T-cell (primary cell): ENCODE results near the gene C1orf21. TPM values are rescaled to one million over a fixed set of nuclear protein-coding genes. Genes with fewer than 3 reads are reported as not detected.

Experiments
- ATAC-seq, 4 experiments: fragments of 200-7000 bp in 3 of 4; fragments of 150-1000 bp in 1 of 4; cut with Tn5 transposase; replicated peaks in 1 of 4; 1 replicate in 3 of 4; 2 replicates in 1 of 4; pipeline ENCODE4 v1.10.0; 2021; ENCODE audit warnings: moderate library complexity in 3 of 4, mild to moderate bottlenecking in 2 of 4, moderate number of reproducible peaks in 1 of 4
- CTCF ChIA-PET, 2 donors: fragments of 300-600 bp; sonication (Branson Sonifier 250); formaldehyde crosslinking; loops; one replicate each; lab custom pipeline; 2022; ENCODE audit warnings: antibody characterized with exemption in 2 of 2; lab: Charles Lee
- POLR2A ChIA-PET, 2 donors: fragments of 300-600 bp; sonication (Branson Sonifier 250); formaldehyde crosslinking; loops; one replicate each; lab custom pipeline; 2022; ENCODE audit warnings: antibody characterized with exemption in 2 of 2; lab: Charles Lee
- DNase-seq, 35 experiments: peaks; one replicate each; pipeline versions ENCODE4 v3.0.0 to v3.0.0-alpha.2; 2013 to 2023
- H3K27ac ChIP-seq: one replicate; pipeline ENCODE4 v1.5.1; 2013; ENCODE audit warnings: low read length
- H3K27me3 ChIP-seq, 2 experiments: replicated peaks in 1 of 2; 1 replicate in 1 of 2; 2 replicates in 1 of 2; pipeline versions ENCODE4 v1.6.1 to v1.7.0; 2013; ENCODE audit warnings: low read length in 1 of 2, mixed read lengths in 1 of 2; ENCODE audit not compliant: control insufficient read depth in 2 of 2, insufficient read depth in 2 of 2; ENCODE audit errors: extremely low read depth in 1 of 2
- H3K36me3 ChIP-seq, 2 donors: 1 replicate in 1 of 2; 2 replicates in 1 of 2; pipeline versions ENCODE4 v1.6.1 to v1.7.0; 2013; ENCODE audit warnings: low read length in 1 of 2; ENCODE audit not compliant: control insufficient read depth in 2 of 2, insufficient read depth in 1 of 2; ENCODE audit errors: extremely low read depth in 1 of 2
- H3K4me1 ChIP-seq, 2 experiments: 1 replicate in 1 of 2; 2 replicates in 1 of 2; pipeline versions ENCODE4 v1.6.1 to v1.7.0; 2013; ENCODE audit warnings: low read length in 2 of 2, mixed read lengths in 1 of 2; ENCODE audit not compliant: insufficient read depth in 2 of 2, control insufficient read depth in 1 of 2; ENCODE audit errors: extremely low read depth in 1 of 2
- H3K4me3 ChIP-seq, 2 donors: 1 replicate in 1 of 2; 2 replicates in 1 of 2; pipeline versions ENCODE4 v1.5.1 to v1.7.0; 2013; ENCODE audit warnings: mild to moderate bottlenecking in 2 of 2, low read length in 1 of 2, moderate library complexity in 1 of 2; ENCODE audit not compliant: control insufficient read depth in 1 of 2; ENCODE audit errors: extremely low read depth in 1 of 2
- H3K9me3 ChIP-seq: 2 replicates; pipeline ENCODE4 v1.7.0; 2013
- H3K27ac Mint-ChIP-seq, 2 donors: one replicate each; pipeline ENCODE4 v1.8.0; 2020 to 2021; ENCODE audit warnings: mild to moderate bottlenecking in 2 of 2, mixed read lengths in 2 of 2
- H3K27me3 Mint-ChIP-seq, 2 donors: one replicate each; pipeline ENCODE4 v1.8.0; 2021 to 2022; ENCODE audit warnings: mixed read lengths in 2 of 2
- H3K36me3 Mint-ChIP-seq: one replicate; pipeline ENCODE4 v1.8.0; 2021; ENCODE audit warnings: mixed read lengths
- H3K4me1 Mint-ChIP-seq, 3 donors: one replicate each; pipeline ENCODE4 v1.8.0; 2020 to 2022; ENCODE audit warnings: mixed read lengths in 3 of 3, mild to moderate bottlenecking in 1 of 3
- H3K4me3 Mint-ChIP-seq, 3 donors: one replicate each; pipeline ENCODE4 v1.8.0; 2020 to 2022; ENCODE audit warnings: mild to moderate bottlenecking in 3 of 3, mixed read lengths in 3 of 3, moderate library complexity in 3 of 3
- H3K9me3 Mint-ChIP-seq, 3 donors: one replicate each; pipeline ENCODE4 v1.8.0; 2020 to 2022; ENCODE audit warnings: mixed read lengths in 3 of 3
- WGBS: methylation state at CpG from one replicate; pipeline ENCODE4 v1.1.5; 2013; ENCODE audit warnings: missing lambda C conversion rate; ENCODE audit not compliant: insufficient coverage; 5-methylcytosine and 5-hydroxymethylcytosine counted together
- total RNA-seq, 35 experiments: library from RNA in 6 of 35; stranded (reverse) in 6 of 35; fragments of 120-200 nt in 1 of 35; gene quantifications; one replicate each; pipeline versions ENCODE4 v1.2.1 to v1.2.4 and lab custom pipeline; 2013 to 2026

The C1orf21 gene
- total RNA-seq, 5 donors from 2014 or later (not counting 1 experiment from before 2014, with no cell fraction given) = 1.4 to 17.2 (median 5.9) TPM

DNA sequence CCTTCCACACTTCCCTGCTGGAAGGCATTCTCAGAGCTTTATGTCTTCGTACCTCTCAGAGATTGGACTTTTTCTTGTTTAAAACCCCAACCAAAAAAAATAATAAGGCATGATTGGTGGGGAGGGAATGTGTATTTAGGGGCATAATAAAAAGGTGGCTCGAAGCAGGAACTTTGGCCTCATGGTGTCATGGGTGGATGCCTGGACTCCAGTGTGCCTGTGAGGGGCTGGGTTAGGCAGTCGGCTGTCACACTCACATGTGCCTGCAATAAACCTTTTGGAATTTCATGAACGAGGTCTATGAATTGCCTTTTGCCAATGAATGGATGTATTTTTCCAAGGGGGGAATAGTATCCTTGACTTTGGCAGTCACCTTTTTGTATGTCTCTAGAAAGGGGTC lies 236.6 kb downstream of the C1orf21 start:
- peaks cover 0 to 7% of the 10 kb centered on the region in 2 experiments for H3K27me3 ChIP-seq
- Mint-ChIP-seq H3K36me3 (no peaks in the 10 kb centered on the region), H3K27me3 (peaks cover 0 to 4% of the 10 kb centered on the region in 2 donors), H3K9me3 (no peaks in the 10 kb centered on the region), H3K4me3 (no peak overlapping the region), H3K4me1 (no peaks in the 10 kb centered on the region), H3K27ac (no peak overlapping the region)
- H3K4me1 ChIP-seq = no peaks in the 10 kb centered on the region
- no peak overlapping the region for H3K4me3 ChIP-seq
- no peak overlapping the region for H3K27ac ChIP-seq
- H3K36me3 ChIP-seq = peaks cover 0 to 2% of the 10 kb centered on the region in 2 donors
- ChIA-PET POLR2A (no interaction called here), CTCF (no interaction called here)
- DNase-seq (no peak), ATAC-seq (no peak)
- 80% methylated on average over 2 of the region's 4 CpGs for WGBS
- H3K9me3 ChIP-seq = no peaks in the 10 kb centered on the region

DNA sequence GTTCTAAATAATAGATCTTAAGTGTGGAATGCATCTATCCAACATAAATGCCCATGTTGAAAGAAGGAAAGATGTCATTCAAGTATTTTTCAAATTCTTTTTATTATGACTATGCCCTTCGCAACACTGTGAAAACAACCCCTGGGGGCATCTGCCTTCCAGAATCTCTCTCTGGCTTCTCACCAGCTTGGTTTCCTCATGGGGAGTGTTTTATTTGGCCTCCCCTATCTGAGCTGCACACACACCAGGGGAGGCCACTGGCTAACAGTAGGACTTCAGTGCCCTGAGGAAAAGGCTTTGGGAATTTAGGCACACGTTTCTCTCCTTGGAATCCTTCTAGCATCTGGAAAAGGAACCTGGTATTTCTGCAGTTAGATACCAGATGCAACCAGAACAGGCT lies 237.2 kb downstream of the C1orf21 start:
- 50% methylated on average over 1 of the region's 2 CpGs for WGBS
- Mint-ChIP-seq H3K27me3 (peaks cover 0 to 4% of the 10 kb centered on the region in 2 donors), H3K36me3 (no peaks in the 10 kb centered on the region), H3K4me1 (no peaks in the 10 kb centered on the region), H3K9me3 (no peaks in the 10 kb centered on the region), H3K27ac (no peak overlapping the region), H3K4me3 (no peak overlapping the region)
- Histone ChIP-seq H3K4me1 (no peaks in the 10 kb centered on the region), H3K9me3 (no peaks in the 10 kb centered on the region), H3K27me3 (peaks cover 0 to 7% of the 10 kb centered on the region in 2 experiments), H3K27ac (no peak overlapping the region), H3K36me3 (peaks cover 0 to 2% of the 10 kb centered on the region in 2 donors), H3K4me3 (no peak overlapping the region)
- DNase-seq = no peak
- ChIA-PET CTCF (no interaction called here), POLR2A (no interaction called here)
- ATAC-seq = no peak

DNA sequence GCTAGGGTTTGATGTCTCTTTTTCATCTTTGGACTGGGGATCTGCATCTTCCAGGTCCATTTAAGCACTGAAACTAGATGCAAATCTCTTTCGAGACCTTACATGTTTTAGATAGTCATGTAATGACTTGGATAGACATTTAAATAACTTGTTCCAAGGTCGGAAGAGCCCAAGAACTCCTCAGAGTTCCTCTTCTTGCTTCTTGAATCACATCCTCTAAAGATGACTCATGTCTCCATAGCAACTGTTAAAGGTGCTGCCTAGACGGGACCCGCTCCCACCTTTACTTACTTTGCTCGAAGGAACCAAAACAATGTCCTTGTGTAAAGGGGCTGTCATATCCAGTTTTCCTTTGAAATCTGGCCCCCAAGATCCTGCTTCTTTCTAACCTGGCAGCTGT lies 237.8 kb downstream of the C1orf21 start:
- Mint-ChIP-seq H3K27ac (no peak overlapping the region), H3K9me3 (no peaks in the 10 kb centered on the region), H3K27me3 (peaks cover 0 to 4% of the 10 kb centered on the region in 2 donors), H3K4me1 (no peaks in the 10 kb centered on the region), H3K36me3 (no peaks in the 10 kb centered on the region), H3K4me3 (no peak overlapping the region)
- DNase-seq (no peak), ATAC-seq (no peak)
- Histone ChIP-seq H3K4me1 (no peaks in the 10 kb centered on the region), H3K9me3 (no peaks in the 10 kb centered on the region), H3K27ac (no peak overlapping the region), H3K4me3 (no peak overlapping the region), H3K27me3 (peaks cover 0 to 7% of the 10 kb centered on the region in 2 experiments), H3K36me3 (peaks cover 0 to 2% of the 10 kb centered on the region in 2 donors)
- WGBS = 100% methylated on average over 1 of the region's 5 CpGs
- ChIA-PET POLR2A (no interaction called here), CTCF (no interaction called here)

GRCh38 chr1:184625271-184625670 lies 238.4 kb downstream of the C1orf21 start:
- DNase-seq (no peak), ATAC-seq (no peak)
- no peak overlapping the region for H3K27ac ChIP-seq
- POLR2A ChIA-PET = no interaction called here
- no peaks in the 10 kb centered on the region for H3K4me1 ChIP-seq
- Mint-ChIP-seq H3K27ac (no peak overlapping the region), H3K4me1 (no peaks in the 10 kb centered on the region), H3K4me3 (no peak overlapping the region), H3K27me3 (peaks cover 0 to 4% of the 10 kb centered on the region in 2 donors), H3K9me3 (no peaks in the 10 kb centered on the region), H3K36me3 (no peaks in the 10 kb centered on the region)
- H3K9me3 ChIP-seq = no peaks in the 10 kb centered on the region
- WGBS = no CpG with 5 or more reads among the region's 4 CpGs
- no peaks in the 10 kb centered on the region for H3K36me3 ChIP-seq
- peaks cover 0 to 7% of the 10 kb centered on the region in 2 experiments for H3K27me3 ChIP-seq
- CTCF ChIA-PET = no interaction called here
- no peak overlapping the region for H3K4me3 ChIP-seq

GRCh38 chr1:184626076-184627006 lies 239.5 kb downstream of the C1orf21 start:
- H3K27me3 ChIP-seq = peaks cover 0 to 10% of the 10 kb centered on the region in 2 experiments
- ATAC-seq = no peak
- WGBS = 90% methylated on average over 8 of the region's 13 CpGs
- peaks cover 0 to 4% of the 10 kb centered on the region in 2 donors for H3K27me3 Mint-ChIP-seq
- H3K9me3 Mint-ChIP-seq = no peaks in the 10 kb centered on the region
- H3K4me3 ChIP-seq = no peak overlapping the region
- DNase-seq = no peak
- no peak overlapping the region for H3K27ac Mint-ChIP-seq
- no peaks in the 10 kb centered on the region for H3K36me3 Mint-ChIP-seq
- no peak overlapping the region for H3K4me3 Mint-ChIP-seq
- H3K36me3 ChIP-seq = no peaks in the 10 kb centered on the region
- POLR2A ChIA-PET = no interaction called here
- H3K27ac ChIP-seq = no peak overlapping the region
- no peaks in the 10 kb centered on the region for H3K9me3 ChIP-seq
- CTCF ChIA-PET = no interaction called here
- no peaks in the 10 kb centered on the region for H3K4me1 Mint-ChIP-seq
- no peaks in the 10 kb centered on the region for H3K4me1 ChIP-seq

GRCh38 chr1:184627007-184627341 lies 240.1 kb downstream of the C1orf21 start:
- no peaks in the 10 kb centered on the region for H3K9me3 ChIP-seq
- no peak for DNase-seq

More at GRCh38 chr1:184627007-184627341, 240.1 kb downstream of the C1orf21 start:
- Histone ChIP-seq H3K36me3 (no peaks in the 10 kb centered on the region), H3K27ac (no peak overlapping the region), H3K27me3 (peaks cover 0 to 10% of the 10 kb centered on the region in 2 experiments), H3K4me1 (no peaks in the 10 kb centered on the region), H3K4me3 (no peak overlapping the region)
- POLR2A ChIA-PET = interaction anchor here in 1 of 2 donors (0.7 kb wide), 1 partner anchor 1669 kb away, joined by 4 read pairs; the partner anchor contains the start of gene PRG4
- H3K4me3 Mint-ChIP-seq = no peak overlapping the region
- H3K36me3 Mint-ChIP-seq = no peaks in the 10 kb centered on the region
- CTCF ChIA-PET = no interaction called here
- no peak for ATAC-seq
- peaks cover 0 to 4% of the 10 kb centered on the region in 2 donors for H3K27me3 Mint-ChIP-seq
- WGBS = 75% methylated on average over 2 of the region's 3 CpGs
- no peaks in the 10 kb centered on the region for H3K4me1 Mint-ChIP-seq
- no peaks in the 10 kb centered on the region for H3K9me3 Mint-ChIP-seq
- no peak overlapping the region for H3K27ac Mint-ChIP-seq
